OCI-LY7 (cell line): ENCODE data around the gene BCL2L13. TPM values are rescaled to one million over a fixed set of nuclear protein-coding genes. Genes with fewer than 3 reads are reported as not detected.
"Not testable (repeated sequence)": the region's sequence is repeated elsewhere in the genome, so short reads cannot be mapped to it uniquely, and the experiment has no call there.

Experiments used
- BruUV-seq: library from RNA; stranded (reverse); fragments of 400-500 nt; replicated peaks from 2 replicates; lab custom pipeline; 2021; lab: Mats Ljungman, UMichigan
- CTCF ChIA-PET: fragments of 300-600 bp; sonication (Branson Sonifier 250); formaldehyde crosslinking; loops from one replicate; lab custom pipeline; 2022; ENCODE audit warnings: antibody characterized with exemption; ENCODE audit not compliant: unreplicated experiment; lab: Charles Lee
- POLR2A ChIA-PET: fragments of 300-600 bp; sonication (Branson Sonifier 250); formaldehyde crosslinking; loops from one replicate; lab custom pipeline; 2022; ENCODE audit warnings: antibody characterized with exemption; lab: Charles Lee
- DNase-seq: peaks from one replicate; pipeline ENCODE4 v3.0.0-alpha.2; 2015; ENCODE audit warnings: low spot score
- H2AFZ ChIP-seq: fragments of 200-600 bp; sonication (generic), shearing (Covaris generic); 2 replicates; pipeline ENCODE4 v1.6.1; 2014; ENCODE audit warnings: mild to moderate bottlenecking, antibody characterized with exemption, low read length, moderate library complexity
- H3K27ac ChIP-seq: fragments of 200-600 bp; sonication (generic); 2 replicates; pipeline ENCODE4 v1.5.1; 2014; ENCODE audit warnings: mixed run types, low read depth, mild to moderate bottlenecking, moderate library complexity, low read length, inconsistent platforms; ENCODE audit not compliant: poor library complexity, severe bottlenecking
- H3K36me3 ChIP-seq: fragments of 200-600 bp; sonication (generic); 2 replicates; pipeline ENCODE4 v1.6.1; 2014; ENCODE audit warnings: mild to moderate bottlenecking, antibody characterized with exemption, low read length, moderate library complexity, mixed read lengths; ENCODE audit not compliant: insufficient read depth
- H3K4me1 ChIP-seq: fragments of 200-600 bp; sonication (generic); 2 replicates; pipeline ENCODE4 v1.5.1; 2014; ENCODE audit warnings: mild to moderate bottlenecking, low read length; ENCODE audit not compliant: insufficient read depth, poor library complexity, severe bottlenecking
- H3K4me2 ChIP-seq: fragments of 200-600 bp; sonication (generic); 2 replicates; pipeline ENCODE4 v1.6.1; 2014; ENCODE audit warnings: mild to moderate bottlenecking, low read length
- H3K4me3 ChIP-seq: fragments of 200-600 bp; sonication (generic); 2 replicates; pipeline ENCODE4 v1.5.1; 2014; ENCODE audit warnings: mild to moderate bottlenecking, low read depth, low read length; ENCODE audit not compliant: poor library complexity, severe bottlenecking
- H3K79me2 ChIP-seq: fragments of 200-600 bp; sonication (generic); 2 replicates; pipeline ENCODE4 v1.6.1; 2016; ENCODE audit warnings: low read depth, mild to moderate bottlenecking, low read length, moderate library complexity, mixed read lengths; ENCODE audit not compliant: insufficient read depth
- H3K9me2 ChIP-seq: fragments of 200-600 bp; sonication (generic); 2 replicates; pipeline ENCODE4 v1.6.1; 2016; ENCODE audit warnings: mild to moderate bottlenecking, low read length, mixed read lengths; ENCODE audit not compliant: insufficient read depth
- H3K9me3 ChIP-seq: fragments of 200-600 bp; sonication (generic); 2 replicates; pipeline ENCODE4 v1.6.1; 2014; ENCODE audit warnings: mild to moderate bottlenecking, mixed run types, low read length, mixed read lengths
- H4K20me1 ChIP-seq: fragments of 200-600 bp; sonication (generic); 2 replicates; pipeline ENCODE4 v1.6.1; 2014; ENCODE audit warnings: mild to moderate bottlenecking, antibody characterized with exemption, low read length, moderate library complexity, mixed read lengths; ENCODE audit not compliant: insufficient read depth
- CTCF ChIP-seq: fragments of 200-600 bp; sonication (generic); conservative IDR thresholded peaks from 2 replicates; pipeline ENCODE4 v1.5.1; 2014; ENCODE audit warnings: mild to moderate bottlenecking, antibody characterized with exemption, low read length, moderate library complexity, mixed read lengths
- EZH2phosphoT487 ChIP-seq: fragments of 200-600 bp; sonication (generic); IDR thresholded peaks from 2 replicates; pipeline ENCODE4 v1.6.1; 2018; ENCODE audit warnings: low read depth, borderline replicate concordance, mild to moderate bottlenecking, mixed run types, antibody characterized with exemption, low read length, moderate library complexity, mixed read lengths
- intact Hi-C: fragments of 100-400 bp; cut with micrococcal nuclease; formaldehyde crosslinking; loops from one replicate; pipeline ENCODE4 v1.10.0; 2022; ENCODE audit not compliant: unreplicated experiment
- total RNA-seq, 2 experiments: library from RNA; depleted of rRNA in 1 of 2; stranded (reverse); fragments of >200 nt in 1 of 2; shearing (Covaris generic) in 1 of 2; gene quantifications; 2 replicates each; pipeline ENCODE4 v1.2.3, GENCODE V29; 2014 to 2022

BCL2L13 gene
- total RNA-seq, 2 experiments from 2014 or later = 25.2 to 38.3 TPM

GRCh38 chr22:17633217-17633997 is 5.2 kb upstream of the BCL2L13 start:
- TF ChIP-seq CTCF = no peak
- no peak for TF ChIP-seq EZH2phosphoT487
- intact Hi-C loops = loop anchor here (10.0 kb wide), 2 partner anchors 141 to 419 kb away; partner anchors contain the start of genes ADA2 and BID
- no peak for DNase-seq
- Histone ChIP-seq H3K4me1 (peaks cover 20% of the 10 kb centered on the region), H3K4me3 (no peak overlapping the region), H3K9me3 (no peaks in the 10 kb centered on the region), H3K9me2 (no peaks in the 10 kb centered on the region), H4K20me1 (no peaks in the 10 kb centered on the region), H3K27ac (no peak overlapping the region), H3K79me2 (peaks cover 13% of the 10 kb centered on the region; the same call in 1 of the 2 replicates), H2AFZ (no peak overlapping the region), H3K36me3 (no peaks in the 10 kb centered on the region), H3K4me2 (no peak overlapping the region)
- POLR2A ChIA-PET = interaction anchor here (0.6 to 1.2 kb wide), 4 partner anchors 33 to 502 kb away, joined by 3 to 10 read pairs (median 4); no protein-coding TSS in a partner anchor
- CTCF ChIA-PET = no interaction called here
- no TSS peak for BruUV-seq

GRCh38 chr22:17633998-17634323 is 4.6 kb upstream of the BCL2L13 start:
- ChIA-PET POLR2A (interaction anchor here (0.6 to 0.7 kb wide), 2 partner anchors 130 to 503 kb away, joined by 3 read pairs; no protein-coding TSS in a partner anchor), CTCF (no interaction called here)
- no peak overlapping the region for H3K4me2 ChIP-seq
- H2AFZ ChIP-seq = no peak overlapping the region
- no peak overlapping the region for H3K27ac ChIP-seq
- TF ChIP-seq CTCF = no peak
- no peak for TF ChIP-seq EZH2phosphoT487
- no peaks in the 10 kb centered on the region for H3K36me3 ChIP-seq
- no peaks in the 10 kb centered on the region for H4K20me1 ChIP-seq
- intact Hi-C loops = loop anchor here (10.0 kb wide), 2 partner anchors 141 to 419 kb away; partner anchors contain the start of genes ADA2 and BID
- no peak for DNase-seq
- H3K79me2 ChIP-seq = peaks cover 10% of the 10 kb centered on the region; the same call in 1 of the 2 replicates
- H3K4me3 ChIP-seq = no peak overlapping the region
- no peaks in the 10 kb centered on the region for H3K9me3 ChIP-seq
- peaks cover 20% of the 10 kb centered on the region for H3K4me1 ChIP-seq
- BruUV-seq = no TSS peak
- no peaks in the 10 kb centered on the region for H3K9me2 ChIP-seq

GRCh38 chr22:17634696-17635095 is 3.9 kb upstream of the BCL2L13 start:
- Histone ChIP-seq H3K4me1 (peaks cover 16% of the 10 kb centered on the region), H3K36me3 (no peaks in the 10 kb centered on the region), H4K20me1 (no peaks in the 10 kb centered on the region), H3K9me2 (no peaks in the 10 kb centered on the region), H3K4me2 (no peak overlapping the region), H2AFZ (no peak overlapping the region), H3K79me2 (peaks cover 10% of the 10 kb centered on the region), H3K4me3 (no peak overlapping the region), H3K27ac (no peak overlapping the region), H3K9me3 (no peaks in the 10 kb centered on the region)
- ChIA-PET POLR2A (interaction anchor here (0.7 kb wide), 1 partner anchor 1464 kb away, joined by 3 read pairs; no protein-coding TSS in a partner anchor), CTCF (no interaction called here)
- no peak for DNase-seq
- no TSS peak for BruUV-seq
- intact Hi-C loops = loop anchor here (5.0 to 10.0 kb wide), 3 partner anchors 140 to 443 kb away; partner anchors contain the start of genes ADA2, BID and PEX26
- TF ChIP-seq EZH2phosphoT487 = no peak
- TF ChIP-seq CTCF = no peak

GRCh38 chr22:17636850-17637249 is 1.7 kb upstream of the BCL2L13 start:
- CTCF ChIA-PET, H3K4me2 ChIP-seq, H3K9me3 ChIP-seq, H3K36me3 ChIP-seq, H2AFZ ChIP-seq, DNase-seq, H3K27ac ChIP-seq, H3K9me2 ChIP-seq, H3K4me3 ChIP-seq, BruUV-seq, H4K20me1 ChIP-seq: not testable (repeated sequence)
- intact Hi-C loops = loop anchor here (5.0 to 10.0 kb wide), 3 partner anchors 138 to 440 kb away; partner anchors contain the start of genes ADA2, BID and PEX26
- peaks cover 19% of the 10 kb centered on the region for H3K4me1 ChIP-seq
- peaks cover 25% of the 10 kb centered on the region for H3K79me2 ChIP-seq
- POLR2A ChIA-PET = interaction anchor here (0.6 kb wide), 1 partner anchor 18 kb away, joined by 3 read pairs; no protein-coding TSS in a partner anchor
